RWPE2 (cell line): ENCODE results near the gene CHGA.

Experiments
- ATAC-seq: fragments of 200-7000 bp; cut with Tn5 transposase; 3 replicates; pipeline ENCODE4 v1.9.1; 2021; ENCODE audit warnings: low read depth
- DNase-seq: peaks from one replicate; pipeline ENCODE4 v3.0.0-alpha.2; 2020; ENCODE audit warnings: low spot score
- H3K27ac ChIP-seq: fragments of 450-650 bp; 2 replicates; pipeline ENCODE4 v1.5.1; 2017; ENCODE audit warnings: mild to moderate bottlenecking; ENCODE audit not compliant: poor library complexity, severe bottlenecking
- H3K27me3 ChIP-seq: fragments of 250-450 bp; sonication (Bioruptor Pico); 2 replicates; pipeline ENCODE4 v1.5.1; 2021; ENCODE audit warnings: mild to moderate bottlenecking, moderate library complexity; ENCODE audit not compliant: insufficient read depth, poor library complexity, severe bottlenecking
- H3K36me3 ChIP-seq: fragments of 250-450 bp; sonication (Bioruptor Pico); 2 replicates; pipeline ENCODE4 v1.5.1; 2020; ENCODE audit warnings: low read depth, mild to moderate bottlenecking, moderate library complexity
- H3K4me1 ChIP-seq: fragments of 250-450 bp; sonication (Bioruptor Pico); 2 replicates; pipeline ENCODE4 v1.5.1; 2021; ENCODE audit warnings: mild to moderate bottlenecking, moderate library complexity; ENCODE audit not compliant: insufficient read depth, poor library complexity, severe bottlenecking
- H3K4me3 ChIP-seq: fragments of 250-450 bp; sonication (Bioruptor Pico); 2 replicates; pipeline ENCODE4 v1.5.1; 2021; ENCODE audit warnings: mild to moderate bottlenecking, moderate library complexity; ENCODE audit not compliant: severe bottlenecking
- H3K9me3 ChIP-seq: fragments of 250-450 bp; sonication (Bioruptor Pico); 2 replicates; pipeline ENCODE4 v1.5.1; 2021; ENCODE audit warnings: mild to moderate bottlenecking, moderate library complexity; ENCODE audit not compliant: severe bottlenecking
- TF ChIP-seq, protein P1 (sequence below): fragments of 450-650 bp; IDR thresholded peaks from one replicate; pipeline ENCODE4 v1.5.1; 2017; ENCODE audit warnings: mild to moderate bottlenecking, moderate library complexity; ENCODE audit not compliant: poor library complexity, severe bottlenecking

The CHGA gene

DNA sequence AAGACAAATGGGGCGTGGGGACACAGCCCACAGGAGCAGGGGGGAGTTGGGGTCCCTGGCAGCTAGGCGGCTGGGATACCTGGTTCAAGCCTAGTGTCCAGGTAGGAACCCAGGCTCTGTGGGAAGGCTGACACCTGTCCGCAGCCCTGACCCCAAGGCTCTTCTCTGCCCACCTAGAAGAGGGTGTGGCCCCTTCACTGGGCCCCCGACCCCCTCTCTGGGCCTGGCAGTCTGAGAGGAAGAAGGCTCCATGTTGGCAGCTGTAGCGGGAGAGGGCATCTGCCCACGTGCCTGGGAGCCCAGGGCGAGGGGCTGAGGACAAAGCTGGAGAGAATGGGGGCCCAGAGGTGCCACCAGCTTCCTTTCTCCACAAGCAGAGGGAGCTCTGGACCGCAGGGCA is 10.5 kb downstream of the CHGA start:
- no peaks in the 10 kb centered on the region for H3K27me3 ChIP-seq
- H3K36me3 ChIP-seq: peaks cover 10% of the 10 kb centered on the region
- H3K9me3 ChIP-seq: no peaks in the 10 kb centered on the region
- H3K4me3 ChIP-seq: no peak overlapping the region
- H3K4me1 ChIP-seq: peaks cover 15% of the 10 kb centered on the region
- ATAC-seq (no peak), DNase-seq (no peak)
- no peak overlapping the region for H3K27ac ChIP-seq
- TF ChIP-seq, protein P1, sequence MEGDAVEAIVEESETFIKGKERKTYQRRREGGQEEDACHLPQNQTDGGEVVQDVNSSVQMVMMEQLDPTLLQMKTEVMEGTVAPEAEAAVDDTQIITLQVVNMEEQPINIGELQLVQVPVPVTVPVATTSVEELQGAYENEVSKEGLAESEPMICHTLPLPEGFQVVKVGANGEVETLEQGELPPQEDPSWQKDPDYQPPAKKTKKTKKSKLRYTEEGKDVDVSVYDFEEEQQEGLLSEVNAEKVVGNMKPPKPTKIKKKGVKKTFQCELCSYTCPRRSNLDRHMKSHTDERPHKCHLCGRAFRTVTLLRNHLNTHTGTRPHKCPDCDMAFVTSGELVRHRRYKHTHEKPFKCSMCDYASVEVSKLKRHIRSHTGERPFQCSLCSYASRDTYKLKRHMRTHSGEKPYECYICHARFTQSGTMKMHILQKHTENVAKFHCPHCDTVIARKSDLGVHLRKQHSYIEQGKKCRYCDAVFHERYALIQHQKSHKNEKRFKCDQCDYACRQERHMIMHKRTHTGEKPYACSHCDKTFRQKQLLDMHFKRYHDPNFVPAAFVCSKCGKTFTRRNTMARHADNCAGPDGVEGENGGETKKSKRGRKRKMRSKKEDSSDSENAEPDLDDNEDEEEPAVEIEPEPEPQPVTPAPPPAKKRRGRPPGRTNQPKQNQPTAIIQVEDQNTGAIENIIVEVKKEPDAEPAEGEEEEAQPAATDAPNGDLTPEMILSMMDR: no peak

DNA sequence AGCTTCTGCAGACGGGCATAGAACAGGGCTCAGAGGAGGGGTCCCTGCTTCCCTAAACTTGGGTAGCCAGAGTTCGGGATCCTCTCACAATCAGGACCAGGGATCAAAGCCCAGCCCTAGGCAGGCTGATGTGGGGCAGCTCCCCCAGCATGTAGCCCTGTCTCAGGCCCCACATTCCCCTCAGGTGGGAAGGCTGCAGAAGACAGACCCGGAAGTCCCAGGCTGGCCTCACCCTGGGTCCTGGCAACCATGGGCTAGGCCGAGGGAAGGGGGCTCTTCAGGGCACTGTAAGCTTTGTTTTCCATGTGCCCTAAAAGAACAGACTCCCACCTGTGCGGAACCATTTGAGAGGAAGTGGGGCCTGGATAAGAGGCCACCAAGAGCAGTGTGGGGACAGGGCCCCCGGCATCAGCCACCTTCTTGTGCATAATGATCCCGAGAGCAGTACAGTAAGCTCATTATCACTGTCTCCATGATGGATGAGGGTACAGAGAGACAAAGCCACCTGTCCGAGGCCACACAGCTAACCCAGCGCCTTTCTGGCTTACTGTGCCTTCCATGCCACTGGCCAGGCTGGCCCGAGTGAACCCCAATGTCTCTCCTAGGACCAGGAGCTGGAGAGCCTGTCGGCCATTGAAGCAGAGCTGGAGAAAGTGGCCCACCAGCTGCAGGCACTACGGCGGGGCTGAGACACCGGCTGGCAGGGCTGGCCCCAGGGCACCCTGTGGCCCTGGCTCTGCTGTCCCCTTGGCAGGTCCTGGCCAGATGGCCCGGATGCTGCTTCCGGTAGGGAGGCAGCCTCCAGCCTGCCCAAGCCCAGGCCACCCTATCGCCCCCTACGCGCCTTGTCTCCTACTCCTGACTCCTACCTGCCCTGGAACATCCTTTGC is 11.5 kb downstream of the CHGA start:
- no peak overlapping the region for H3K27ac ChIP-seq
- no peak for ATAC-seq
- no peaks in the 10 kb centered on the region for H3K9me3 ChIP-seq
- TF ChIP-seq, protein P1: no peak
- H3K4me1 ChIP-seq: peaks cover 15% of the 10 kb centered on the region
- peaks cover 10% of the 10 kb centered on the region for H3K36me3 ChIP-seq
- H3K27me3 ChIP-seq: no peaks in the 10 kb centered on the region
- no peak for DNase-seq
- H3K4me3 ChIP-seq: no peak overlapping the region

DNA sequence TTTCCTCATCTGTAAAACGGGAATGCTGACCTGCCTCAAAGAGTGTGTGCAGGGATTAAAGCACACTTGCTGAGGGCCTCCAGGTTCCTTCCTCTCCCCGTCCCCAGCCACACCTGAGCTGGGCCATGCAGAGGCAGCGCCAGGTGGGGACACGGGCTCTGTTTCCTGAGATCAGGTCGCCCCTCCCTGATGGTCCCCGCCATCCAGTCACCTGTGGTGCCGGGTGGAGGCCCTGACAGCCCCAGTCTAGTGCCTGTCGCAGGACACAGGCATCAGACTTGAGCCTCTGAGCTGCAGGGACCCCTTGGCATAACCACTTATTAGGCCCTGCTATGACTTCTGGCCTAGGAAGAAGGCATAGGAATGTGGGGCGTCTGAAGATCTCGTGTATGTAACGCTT is 12.5 kb downstream of the CHGA start:
- Histone ChIP-seq H3K27me3 (no peaks in the 10 kb centered on the region), H3K27ac (no peak overlapping the region), H3K36me3 (peaks cover 10% of the 10 kb centered on the region), H3K4me1 (peaks cover 15% of the 10 kb centered on the region), H3K4me3 (no peak overlapping the region), H3K9me3 (no peaks in the 10 kb centered on the region)
- DNase-seq (no peak), ATAC-seq (no peak)
- TF ChIP-seq, protein P1: no peak

DNA sequence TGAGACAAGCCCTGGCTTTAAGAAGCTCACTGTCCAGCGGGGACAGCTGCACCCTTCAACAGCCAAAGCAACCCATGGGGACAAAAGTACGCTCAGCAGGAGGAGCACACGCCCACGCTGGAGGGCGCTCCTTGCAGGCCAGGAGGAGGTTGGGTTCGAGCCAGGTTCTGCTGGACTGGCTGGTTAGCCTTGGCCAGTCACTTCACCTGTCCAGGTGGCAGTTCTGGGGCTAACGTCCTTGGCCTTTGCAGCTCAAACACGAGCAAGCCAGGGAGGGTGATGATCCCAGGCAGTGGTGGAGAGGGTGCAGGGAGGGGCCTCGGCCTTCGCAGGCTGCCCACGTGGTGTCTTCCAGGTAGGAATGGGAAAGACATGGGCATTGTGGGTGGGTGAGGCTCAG is 13.1 kb downstream of the CHGA start:
- Histone ChIP-seq H3K36me3 (peaks cover 10% of the 10 kb centered on the region), H3K27ac (no peak overlapping the region), H3K4me3 (no peak overlapping the region), H3K27me3 (no peaks in the 10 kb centered on the region), H3K9me3 (no peaks in the 10 kb centered on the region), H3K4me1 (peaks cover 9% of the 10 kb centered on the region)
- ATAC-seq (no peak), DNase-seq (no peak)
- TF ChIP-seq, protein P1: no peak
